PFSK-1 (cell line): ENCODE data around the gene ALDH16A1.

ENCODE experiments used
- FOXP2 ChIP-seq: optimal IDR thresholded peaks from 2 replicates; pipeline ENCODE3; 2011; ENCODE audit warnings: borderline replicate concordance, control low read depth, inconsistent platforms; ENCODE audit not compliant: insufficient read depth; ENCODE audit errors: extremely low read length, extremely low read depth
- POLR2AphosphoS5 ChIP-seq: IDR thresholded peaks from 2 replicates; pipeline ENCODE4 v1.6.1; 2012; ENCODE audit warnings: low read depth, mild to moderate bottlenecking, control low read depth, low read length, moderate library complexity
- SIN3A ChIP-seq: IDR thresholded peaks from 2 replicates; pipeline ENCODE4 v1.6.1; 2012; ENCODE audit warnings: mild to moderate bottlenecking, low read length, moderate library complexity, borderline replicate concordance; ENCODE audit not compliant: insufficient read depth
- TAF1 ChIP-seq: IDR thresholded peaks from 2 replicates; pipeline ENCODE4 v1.6.1; 2012; ENCODE audit warnings: low read length, control low read depth, borderline replicate concordance; ENCODE audit not compliant: insufficient read depth
- TF ChIP-seq, protein P1 (sequence below), 2 experiments: IDR thresholded peaks; 2 replicates each; pipeline versions ENCODE4 v1.6.1 to v1.8.0; 2011 to 2012; ENCODE audit warnings: low read depth in 2 of 2, low read length in 2 of 2, control low read depth in 1 of 2, inconsistent platforms in 1 of 2, mild to moderate bottlenecking in 1 of 2, moderate library complexity in 1 of 2; ENCODE audit not compliant: insufficient read depth in 1 of 2

ALDH16A1 gene

DNA sequence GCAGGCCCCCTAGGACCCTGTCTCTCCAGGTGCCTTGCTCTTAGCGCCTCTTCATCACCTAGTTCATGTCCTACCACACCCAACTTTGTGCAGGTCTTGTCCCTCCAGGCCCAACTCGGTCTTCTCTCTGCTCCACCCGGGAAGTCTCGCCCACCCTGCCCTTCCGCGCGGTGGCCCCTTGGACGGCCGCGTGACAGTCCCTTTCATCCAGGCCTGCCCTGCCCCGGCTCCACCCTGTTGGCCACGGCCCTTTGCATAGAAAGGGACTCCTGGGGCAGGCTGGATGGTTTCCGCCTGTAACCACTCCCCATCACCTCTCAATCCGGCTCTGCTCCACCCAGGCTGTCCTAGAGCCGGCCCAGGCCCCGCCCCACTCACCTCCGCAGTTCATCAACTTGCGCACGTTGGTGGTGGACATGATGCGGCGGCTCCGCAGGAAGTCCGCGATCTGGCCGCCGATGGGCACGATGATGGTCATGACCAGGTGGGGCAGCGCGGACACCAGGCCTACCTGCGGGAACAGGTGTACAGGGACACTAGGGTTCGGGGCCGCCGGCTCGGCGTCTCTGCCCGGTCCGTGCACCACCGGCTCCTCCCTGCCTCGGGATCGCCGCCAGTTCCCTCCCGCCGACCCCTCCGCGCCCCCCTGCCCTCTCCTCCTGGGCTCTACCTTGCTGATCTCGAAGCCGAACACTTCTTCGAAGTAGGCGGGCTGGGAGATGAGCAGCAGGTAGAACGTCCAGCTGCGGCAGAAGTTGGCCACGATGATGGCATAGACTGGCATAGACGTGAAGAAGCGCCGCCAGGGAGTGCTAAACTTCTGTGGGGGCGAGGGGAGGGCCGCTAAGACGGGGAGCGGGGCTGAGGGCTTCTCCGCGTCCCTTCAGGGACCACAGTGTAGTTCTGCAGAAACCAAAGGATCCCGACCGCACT, 20.6 kb upstream of the ALDH16A1 start:
- no peak for TF ChIP-seq FOXP2

GRCh38 chr19:49433240-49433901, 19.7 kb upstream of the ALDH16A1 start:
- TF ChIP-seq TAF1 (no peak), SIN3A (no peak), POLR2AphosphoS5 (no peak), FOXP2 (no peak)
- TF ChIP-seq, protein P1, sequence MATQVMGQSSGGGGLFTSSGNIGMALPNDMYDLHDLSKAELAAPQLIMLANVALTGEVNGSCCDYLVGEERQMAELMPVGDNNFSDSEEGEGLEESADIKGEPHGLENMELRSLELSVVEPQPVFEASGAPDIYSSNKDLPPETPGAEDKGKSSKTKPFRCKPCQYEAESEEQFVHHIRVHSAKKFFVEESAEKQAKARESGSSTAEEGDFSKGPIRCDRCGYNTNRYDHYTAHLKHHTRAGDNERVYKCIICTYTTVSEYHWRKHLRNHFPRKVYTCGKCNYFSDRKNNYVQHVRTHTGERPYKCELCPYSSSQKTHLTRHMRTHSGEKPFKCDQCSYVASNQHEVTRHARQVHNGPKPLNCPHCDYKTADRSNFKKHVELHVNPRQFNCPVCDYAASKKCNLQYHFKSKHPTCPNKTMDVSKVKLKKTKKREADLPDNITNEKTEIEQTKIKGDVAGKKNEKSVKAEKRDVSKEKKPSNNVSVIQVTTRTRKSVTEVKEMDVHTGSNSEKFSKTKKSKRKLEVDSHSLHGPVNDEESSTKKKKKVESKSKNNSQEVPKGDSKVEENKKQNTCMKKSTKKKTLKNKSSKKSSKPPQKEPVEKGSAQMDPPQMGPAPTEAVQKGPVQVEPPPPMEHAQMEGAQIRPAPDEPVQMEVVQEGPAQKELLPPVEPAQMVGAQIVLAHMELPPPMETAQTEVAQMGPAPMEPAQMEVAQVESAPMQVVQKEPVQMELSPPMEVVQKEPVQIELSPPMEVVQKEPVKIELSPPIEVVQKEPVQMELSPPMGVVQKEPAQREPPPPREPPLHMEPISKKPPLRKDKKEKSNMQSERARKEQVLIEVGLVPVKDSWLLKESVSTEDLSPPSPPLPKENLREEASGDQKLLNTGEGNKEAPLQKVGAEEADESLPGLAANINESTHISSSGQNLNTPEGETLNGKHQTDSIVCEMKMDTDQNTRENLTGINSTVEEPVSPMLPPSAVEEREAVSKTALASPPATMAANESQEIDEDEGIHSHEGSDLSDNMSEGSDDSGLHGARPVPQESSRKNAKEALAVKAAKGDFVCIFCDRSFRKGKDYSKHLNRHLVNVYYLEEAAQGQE (IDR thresholded peaks at IDR 0.05; ENCODE audit: insufficient read depth in 1 of 2, low read depth in 2 of 2, low read length in 2 of 2) = no peak

GRCh38 chr19:49434907-49435583, 18.0 kb upstream of the ALDH16A1 start:
- TF ChIP-seq, protein P1 (IDR thresholded peaks at IDR 0.05; ENCODE audit: insufficient read depth in 1 of 2, low read depth in 2 of 2, low read length in 2 of 2) = no peak
- TF ChIP-seq POLR2AphosphoS5 (no peak), SIN3A (no peak), FOXP2 (no peak), TAF1 (no peak)

GRCh38 chr19:49435670-49436069, 17.4 kb upstream of the ALDH16A1 start:
- TF ChIP-seq TAF1 (no peak), POLR2AphosphoS5 (no peak), FOXP2 (no peak), SIN3A (no peak)
- TF ChIP-seq, protein P1 (IDR thresholded peaks at IDR 0.05; ENCODE audit: insufficient read depth in 1 of 2, low read depth in 2 of 2, low read length in 2 of 2) = no peak

GRCh38 chr19:49436381-49437017, 16.5 kb upstream of the ALDH16A1 start:
- TF ChIP-seq POLR2AphosphoS5 (no peak), SIN3A (no peak), TAF1 (no peak), FOXP2 (no peak)
- TF ChIP-seq, protein P1 (IDR thresholded peaks at IDR 0.05; ENCODE audit: insufficient read depth in 1 of 2, low read depth in 2 of 2, low read length in 2 of 2) = no peak
